Measurements from ENCODE around the gene TREML1. TPM values are rescaled to one million over a fixed set of nuclear protein-coding genes. Genes with fewer than 3 reads are reported as not detected.

TREML1 gene
- total RNA-seq, 1 donor from 2014 or later: not detected

GRCh38 chr6:41197234-41197633 is 43.1 kb upstream of the TREML1 start:
- DNase-seq (ENCODE audit: low read depth): no peak
- Histone ChIP-seq H3K4me3 (ENCODE audit: low read depth, low read length) (no peak overlapping the region), H3K36me3 (ENCODE audit: control insufficient read depth, insufficient read depth, low read length) (no peaks in the 10 kb centered on the region), H3K27me3 (ENCODE audit: control insufficient read depth, insufficient read depth, low read length) (peaks cover 2% of the 10 kb centered on the region)
- no peak for TF ChIP-seq CTCF (IDR thresholded peaks at IDR 0.05; ENCODE audit: insufficient read depth, low read length, poor library complexity, severe bottlenecking)

GRCh38 chr6:41194386-41194785 is 40.2 kb upstream of the TREML1 start:
- H3K4me3 ChIP-seq (ENCODE audit: low read depth, low read length): no peak overlapping the region
- peaks cover 2% of the 10 kb centered on the region for H3K27me3 ChIP-seq (ENCODE audit: control insufficient read depth, insufficient read depth, low read length)
- TF ChIP-seq CTCF (IDR thresholded peaks at IDR 0.05; ENCODE audit: insufficient read depth, low read length, poor library complexity, severe bottlenecking): no peak
- H3K36me3 ChIP-seq (ENCODE audit: control insufficient read depth, insufficient read depth, low read length): no peaks in the 10 kb centered on the region
- DNase-seq (ENCODE audit: low read depth): no peak

- no peak for TF ChIP-seq CTCF (IDR thresholded peaks at IDR 0.05; ENCODE audit: insufficient read depth, low read length, poor library complexity, severe bottlenecking)
- H3K4me3 ChIP-seq (ENCODE audit: low read depth, low read length): no peak overlapping the region
- no peaks in the 10 kb centered on the region for H3K36me3 ChIP-seq (ENCODE audit: control insufficient read depth, insufficient read depth, low read length)
- peaks cover 2% of the 10 kb centered on the region for H3K27me3 ChIP-seq (ENCODE audit: control insufficient read depth, insufficient read depth, low read length)
- DNase-seq (ENCODE audit: low read depth): no peak
Measured at GRCh38 chr6:41193884-41194283, 39.7 kb upstream of the TREML1 start.

- Histone ChIP-seq H3K27me3 (ENCODE audit: control insufficient read depth, insufficient read depth, low read length) (peaks cover 2% of the 10 kb centered on the region), H3K36me3 (ENCODE audit: control insufficient read depth, insufficient read depth, low read length) (no peaks in the 10 kb centered on the region), H3K4me3 (ENCODE audit: low read depth, low read length) (no peak overlapping the region)
- TF ChIP-seq CTCF (IDR thresholded peaks at IDR 0.05; ENCODE audit: insufficient read depth, low read length, poor library complexity, severe bottlenecking): no peak
- DNase-seq (ENCODE audit: low read depth): no peak
Measured at GRCh38 chr6:41193171-41193734, 39.1 kb upstream of the TREML1 start.

GRCh38 chr6:41191569-41191968 is 37.4 kb upstream of the TREML1 start:
- peaks cover 2% of the 10 kb centered on the region for H3K27me3 ChIP-seq (ENCODE audit: control insufficient read depth, insufficient read depth, low read length)
- peak; percentile 18 for TF ChIP-seq CTCF (IDR thresholded peaks at IDR 0.05; ENCODE audit: insufficient read depth, low read length, poor library complexity, severe bottlenecking)
- H3K36me3 ChIP-seq (ENCODE audit: control insufficient read depth, insufficient read depth, low read length): no peaks in the 10 kb centered on the region
- no peak overlapping the region for H3K4me3 ChIP-seq (ENCODE audit: low read depth, low read length)
- no peak for DNase-seq (ENCODE audit: low read depth)

- Histone ChIP-seq H3K36me3 (ENCODE audit: control insufficient read depth, insufficient read depth, low read length) (no peaks in the 10 kb centered on the region), H3K4me3 (ENCODE audit: low read depth, low read length) (no peak overlapping the region), H3K27me3 (ENCODE audit: control insufficient read depth, insufficient read depth, low read length) (peaks cover 2% of the 10 kb centered on the region)
- TF ChIP-seq CTCF (IDR thresholded peaks at IDR 0.05; ENCODE audit: insufficient read depth, low read length, poor library complexity, severe bottlenecking): no peak
- no peak for DNase-seq (ENCODE audit: low read depth)
Measured at GRCh38 chr6:41190791-41191190, 36.6 kb upstream of the TREML1 start.

All from kidney epithelial cell (primary cell).